ENCODE measurements around the gene GRM8.

GRM8 gene

DNA sequence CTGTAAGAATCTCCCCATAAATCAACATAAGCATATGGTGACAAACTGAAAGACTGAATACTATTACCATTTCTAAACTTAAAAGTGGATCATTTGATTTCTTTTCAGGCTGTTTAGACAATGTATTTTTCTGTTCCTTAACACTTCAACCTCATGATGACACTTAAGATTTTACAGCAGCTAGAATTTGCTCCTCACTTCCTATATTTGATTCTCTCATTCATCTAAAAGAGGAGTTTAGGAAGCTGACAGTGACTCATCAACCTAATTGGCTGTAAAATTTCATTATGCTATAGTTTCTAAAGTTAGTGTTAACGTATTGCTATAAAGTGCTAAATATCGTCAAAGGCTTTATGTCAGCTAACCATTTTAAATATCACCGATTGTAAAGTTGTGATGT is 478.7 kb downstream of the GRM8 start:
- Histone ChIP-seq H3K27me3 (ENCODE audit: insufficient read depth, low read length, poor library complexity, severe bottlenecking) (peaks cover 3% of the 10 kb centered on the region), H3K4me3 (ENCODE audit: low read length, poor library complexity, severe bottlenecking) (no peak overlapping the region), H3K79me2 (ENCODE audit: insufficient read depth, low read length) (no peaks in the 10 kb centered on the region), H3F3A (ENCODE audit: low read depth) (no peaks in the 10 kb centered on the region), H3K4me2 (ENCODE audit: low read depth, low read length, poor library complexity, severe bottlenecking) (no peak overlapping the region), H4K20me1 (ENCODE audit: insufficient read depth, low read length, poor library complexity, severe bottlenecking) (no peaks in the 10 kb centered on the region), H3K9me2 (replicated peaks; ENCODE audit: low read depth, low read length) (no peaks in the 10 kb centered on the region), H2AFZ (ENCODE audit: low read length) (no peak overlapping the region), H3K4me1 (ENCODE audit: insufficient read depth, low read length, poor library complexity, severe bottlenecking) (no peaks in the 10 kb centered on the region), H3K9ac (ENCODE audit: low read depth, low read length, poor library complexity, severe bottlenecking) (no peak overlapping the region), H3K36me3 (ENCODE audit: insufficient read depth, low read length) (no peaks in the 10 kb centered on the region), H3K9me3 (ENCODE audit: insufficient read depth, low read depth, low read length) (no peaks in the 10 kb centered on the region)
- TF ChIP-seq EZH2phosphoT487 (IDR thresholded peaks at IDR 0.05; ENCODE audit: borderline replicate concordance), result no peak
- TF ChIP-seq, protein P1, sequence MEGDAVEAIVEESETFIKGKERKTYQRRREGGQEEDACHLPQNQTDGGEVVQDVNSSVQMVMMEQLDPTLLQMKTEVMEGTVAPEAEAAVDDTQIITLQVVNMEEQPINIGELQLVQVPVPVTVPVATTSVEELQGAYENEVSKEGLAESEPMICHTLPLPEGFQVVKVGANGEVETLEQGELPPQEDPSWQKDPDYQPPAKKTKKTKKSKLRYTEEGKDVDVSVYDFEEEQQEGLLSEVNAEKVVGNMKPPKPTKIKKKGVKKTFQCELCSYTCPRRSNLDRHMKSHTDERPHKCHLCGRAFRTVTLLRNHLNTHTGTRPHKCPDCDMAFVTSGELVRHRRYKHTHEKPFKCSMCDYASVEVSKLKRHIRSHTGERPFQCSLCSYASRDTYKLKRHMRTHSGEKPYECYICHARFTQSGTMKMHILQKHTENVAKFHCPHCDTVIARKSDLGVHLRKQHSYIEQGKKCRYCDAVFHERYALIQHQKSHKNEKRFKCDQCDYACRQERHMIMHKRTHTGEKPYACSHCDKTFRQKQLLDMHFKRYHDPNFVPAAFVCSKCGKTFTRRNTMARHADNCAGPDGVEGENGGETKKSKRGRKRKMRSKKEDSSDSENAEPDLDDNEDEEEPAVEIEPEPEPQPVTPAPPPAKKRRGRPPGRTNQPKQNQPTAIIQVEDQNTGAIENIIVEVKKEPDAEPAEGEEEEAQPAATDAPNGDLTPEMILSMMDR (conservative IDR thresholded peaks at IDR 0.05; ENCODE audit: low read length), result no peak

DNA sequence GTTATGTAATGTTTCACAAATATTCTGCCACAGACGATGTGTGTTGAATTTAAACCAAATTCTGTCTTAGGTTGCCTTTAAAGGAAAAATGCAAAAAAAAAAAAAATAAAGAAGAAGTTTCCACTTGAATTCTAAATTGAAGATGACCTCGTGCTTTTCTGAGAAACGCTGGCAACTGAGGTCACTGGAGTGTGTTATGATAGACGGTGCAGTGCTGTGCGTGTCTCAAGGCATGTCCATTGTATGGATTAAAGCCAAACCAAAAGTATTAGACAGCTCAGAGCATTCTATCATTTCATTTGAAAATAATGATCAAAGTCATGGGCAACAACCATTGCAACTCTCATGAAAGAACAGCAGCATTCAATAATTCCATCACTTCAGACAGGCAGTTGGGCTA is 483.9 kb downstream of the GRM8 start:
- no peak overlapping the region for H3K9ac ChIP-seq (ENCODE audit: low read depth, low read length, poor library complexity, severe bottlenecking)
- TF ChIP-seq, protein P1 (conservative IDR thresholded peaks at IDR 0.05; ENCODE audit: low read length), result no peak
- TF ChIP-seq EZH2phosphoT487 (IDR thresholded peaks at IDR 0.05; ENCODE audit: borderline replicate concordance), result no peak
- no peak overlapping the region for H3K4me3 ChIP-seq (ENCODE audit: low read length, poor library complexity, severe bottlenecking)
- no peaks in the 10 kb centered on the region for H3K9me2 ChIP-seq (replicated peaks; ENCODE audit: low read depth, low read length)
- H2AFZ ChIP-seq (ENCODE audit: low read length), result no peak overlapping the region
- H3K79me2 ChIP-seq (ENCODE audit: insufficient read depth, low read length), result no peaks in the 10 kb centered on the region
- H3K27me3 ChIP-seq (ENCODE audit: insufficient read depth, low read length, poor library complexity, severe bottlenecking), result peaks cover 3% of the 10 kb centered on the region
- no peaks in the 10 kb centered on the region for H3K4me1 ChIP-seq (ENCODE audit: insufficient read depth, low read length, poor library complexity, severe bottlenecking)
- H3K4me2 ChIP-seq (ENCODE audit: low read depth, low read length, poor library complexity, severe bottlenecking), result no peak overlapping the region
- no peaks in the 10 kb centered on the region for H3K9me3 ChIP-seq (ENCODE audit: insufficient read depth, low read depth, low read length)
- H3F3A ChIP-seq (ENCODE audit: low read depth), result no peaks in the 10 kb centered on the region
- no peaks in the 10 kb centered on the region for H3K36me3 ChIP-seq (ENCODE audit: insufficient read depth, low read length)
- H4K20me1 ChIP-seq (ENCODE audit: insufficient read depth, low read length, poor library complexity, severe bottlenecking), result no peaks in the 10 kb centered on the region

DNA sequence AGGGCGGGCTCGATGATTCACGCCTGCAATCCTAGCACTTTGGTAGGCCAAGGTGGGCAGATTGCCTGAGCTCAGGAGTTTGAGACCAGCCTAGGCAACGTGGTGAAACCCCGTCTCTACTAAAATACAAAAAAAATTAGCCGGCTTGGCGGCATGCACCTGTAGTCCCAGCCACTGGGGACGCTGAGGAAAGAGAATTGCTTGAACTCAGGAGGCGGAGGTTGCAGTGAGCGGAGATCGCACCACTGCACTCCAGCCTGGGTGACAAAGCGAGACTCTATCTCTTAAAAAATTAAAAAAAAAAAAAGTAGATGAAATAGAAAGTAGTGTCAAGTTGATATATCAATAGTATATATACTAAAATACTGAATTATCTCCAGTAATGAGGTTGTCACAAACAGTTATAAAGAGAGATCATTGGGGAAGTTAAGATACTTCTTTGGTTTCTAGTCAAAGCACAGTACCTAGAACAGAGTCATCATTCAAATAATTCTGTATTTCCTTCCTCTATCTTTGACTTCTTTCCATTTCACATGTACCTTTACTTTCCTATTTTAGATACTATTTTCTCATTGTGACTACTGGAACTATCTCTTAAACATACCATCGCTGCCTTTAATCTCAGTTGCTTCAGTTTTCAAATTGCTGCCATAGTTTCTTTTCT is 491.7 kb downstream of the GRM8 start:
- no peak overlapping the region for H3K4me3 ChIP-seq (ENCODE audit: low read length, poor library complexity, severe bottlenecking)
- no peaks in the 10 kb centered on the region for H3K9me3 ChIP-seq (ENCODE audit: insufficient read depth, low read depth, low read length)
- H3K36me3 ChIP-seq (ENCODE audit: insufficient read depth, low read length), result no peaks in the 10 kb centered on the region
- H2AFZ ChIP-seq (ENCODE audit: low read length), result no peak overlapping the region
- H3K4me1 ChIP-seq (ENCODE audit: insufficient read depth, low read length, poor library complexity, severe bottlenecking), result no peaks in the 10 kb centered on the region
- no peaks in the 10 kb centered on the region for H3K79me2 ChIP-seq (ENCODE audit: insufficient read depth, low read length)
- TF ChIP-seq, protein P1 (conservative IDR thresholded peaks at IDR 0.05; ENCODE audit: low read length), result no peak
- TF ChIP-seq EZH2phosphoT487 (IDR thresholded peaks at IDR 0.05; ENCODE audit: borderline replicate concordance), result no peak
- no peaks in the 10 kb centered on the region for H3F3A ChIP-seq (ENCODE audit: low read depth)
- H3K9ac ChIP-seq (ENCODE audit: low read depth, low read length, poor library complexity, severe bottlenecking), result no peak overlapping the region
- H3K9me2 ChIP-seq (replicated peaks; ENCODE audit: low read depth, low read length), result no peaks in the 10 kb centered on the region
- H3K27me3 ChIP-seq (ENCODE audit: insufficient read depth, low read length, poor library complexity, severe bottlenecking), result no peaks in the 10 kb centered on the region
- H3K4me2 ChIP-seq (ENCODE audit: low read depth, low read length, poor library complexity, severe bottlenecking), result no peak overlapping the region
- no peaks in the 10 kb centered on the region for H4K20me1 ChIP-seq (ENCODE audit: insufficient read depth, low read length, poor library complexity, severe bottlenecking)
